ENCODE data around the gene FAM81A. TPM values are rescaled to one million over a fixed set of nuclear protein-coding genes. Genes with fewer than 3 reads are reported as not detected.

The FAM81A gene
- polyA plus RNA-seq, 1 donor (not counting 4 experiments of a cell fraction or from before 2014, with no cell fraction given), result 0.84 TPM

DNA sequence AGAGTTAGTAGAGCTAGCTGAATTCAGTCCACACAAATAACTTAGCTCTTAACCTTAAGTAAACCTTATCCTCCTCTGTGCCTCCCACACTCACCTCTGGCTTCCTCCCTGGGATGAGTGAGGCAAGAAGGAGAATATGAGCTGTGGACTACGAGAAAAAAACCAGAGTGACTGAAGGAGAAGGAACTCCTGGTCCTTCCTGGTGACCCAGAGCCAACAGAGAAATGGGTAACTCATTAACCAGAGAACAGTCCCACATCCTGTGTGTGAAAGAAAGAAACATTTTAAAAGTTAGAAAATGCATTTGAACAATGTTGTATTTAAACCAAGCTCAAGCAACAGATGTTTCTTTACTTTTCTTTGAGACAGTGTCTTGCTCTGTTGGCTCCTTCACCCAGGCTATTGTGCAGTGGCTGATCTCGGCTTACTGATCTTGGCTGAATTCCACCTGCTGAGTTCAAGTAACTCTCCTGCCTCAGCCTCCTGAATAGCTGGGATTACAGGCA is 27.5 kb upstream of the FAM81A start:
- H3K27me3 ChIP-seq (ENCODE audit: control insufficient read depth, extremely low read depth, insufficient read depth, low read length), result no peaks in the 10 kb centered on the region
- H3K27ac ChIP-seq (ENCODE audit: control insufficient read depth, insufficient read depth, low read length), result no peak overlapping the region
- H3K36me3 ChIP-seq (ENCODE audit: control insufficient read depth in 2 of 2, extremely low read depth in 1 of 2, insufficient read depth in 2 of 2, low read length in 2 of 2), result no peaks in the 10 kb centered on the region
- H3K9ac ChIP-seq (ENCODE audit: control insufficient read depth, extremely low read depth, insufficient read depth, low read length), result no peak overlapping the region
- no peaks in the 10 kb centered on the region for H4K20me1 ChIP-seq (ENCODE audit: control insufficient read depth, extremely low read depth, insufficient read depth, low read length)
- H2AFZ ChIP-seq (ENCODE audit: control insufficient read depth, low read length), result no peak overlapping the region
- FAIRE-seq (no peak), DNase-seq (ENCODE audit: low read depth, low spot score) (no peak)
- no peaks in the 10 kb centered on the region for H3K4me1 ChIP-seq (ENCODE audit: control insufficient read depth, extremely low read depth, insufficient read depth, low read length)
- H3K79me2 ChIP-seq (ENCODE audit: control insufficient read depth, insufficient read depth, low read length), result no peaks in the 10 kb centered on the region
- H3K4me2 ChIP-seq (ENCODE audit: control insufficient read depth, extremely low read depth, insufficient read depth, low read depth, low read length), result no peak overlapping the region
- no peak for TF ChIP-seq EZH2 (IDR thresholded peaks at IDR 0.05; ENCODE audit: low read length)
- TF ChIP-seq, protein P1, sequence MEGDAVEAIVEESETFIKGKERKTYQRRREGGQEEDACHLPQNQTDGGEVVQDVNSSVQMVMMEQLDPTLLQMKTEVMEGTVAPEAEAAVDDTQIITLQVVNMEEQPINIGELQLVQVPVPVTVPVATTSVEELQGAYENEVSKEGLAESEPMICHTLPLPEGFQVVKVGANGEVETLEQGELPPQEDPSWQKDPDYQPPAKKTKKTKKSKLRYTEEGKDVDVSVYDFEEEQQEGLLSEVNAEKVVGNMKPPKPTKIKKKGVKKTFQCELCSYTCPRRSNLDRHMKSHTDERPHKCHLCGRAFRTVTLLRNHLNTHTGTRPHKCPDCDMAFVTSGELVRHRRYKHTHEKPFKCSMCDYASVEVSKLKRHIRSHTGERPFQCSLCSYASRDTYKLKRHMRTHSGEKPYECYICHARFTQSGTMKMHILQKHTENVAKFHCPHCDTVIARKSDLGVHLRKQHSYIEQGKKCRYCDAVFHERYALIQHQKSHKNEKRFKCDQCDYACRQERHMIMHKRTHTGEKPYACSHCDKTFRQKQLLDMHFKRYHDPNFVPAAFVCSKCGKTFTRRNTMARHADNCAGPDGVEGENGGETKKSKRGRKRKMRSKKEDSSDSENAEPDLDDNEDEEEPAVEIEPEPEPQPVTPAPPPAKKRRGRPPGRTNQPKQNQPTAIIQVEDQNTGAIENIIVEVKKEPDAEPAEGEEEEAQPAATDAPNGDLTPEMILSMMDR (optimal IDR thresholded peaks at IDR 0.05 in 1 of 3, IDR thresholded peaks at IDR 0.05 in 1 of 3, conservative IDR thresholded peaks at IDR 0.05 in 1 of 3; ENCODE audit: extremely low read depth in 1 of 3, insufficient read depth in 2 of 3, low read length in 3 of 3), result no peak
- H3K9me3 ChIP-seq (ENCODE audit: control insufficient read depth, low read depth, low read length), result no peaks in the 10 kb centered on the region
- no peak overlapping the region for H3K4me3 ChIP-seq (ENCODE audit: control insufficient read depth in 2 of 3, extremely low read depth in 1 of 3, insufficient read depth in 2 of 3, low read depth in 1 of 3, low read length in 3 of 3)
- dilution Hi-C loops (cut with MboI; ENCODE audit: extremely low pct_ligation_motif_present, low sequenced_read_pairs), result no loop called here
- no peaks in the 10 kb centered on the region for H3K9me1 ChIP-seq (ENCODE audit: control insufficient read depth, extremely low read depth, insufficient read depth, low read length)

GRCh38 chr15:59413577-59413976 is 24.4 kb upstream of the FAM81A start:
- dilution Hi-C loops (cut with MboI; ENCODE audit: extremely low pct_ligation_motif_present, low sequenced_read_pairs), result no loop called here
- Histone ChIP-seq H3K9me3 (ENCODE audit: control insufficient read depth, low read depth, low read length) (no peaks in the 10 kb centered on the region), H3K27ac (ENCODE audit: control insufficient read depth, insufficient read depth, low read length) (no peak overlapping the region), H2AFZ (ENCODE audit: control insufficient read depth, low read length) (no peak overlapping the region), H3K4me2 (ENCODE audit: control insufficient read depth, extremely low read depth, insufficient read depth, low read depth, low read length) (no peak overlapping the region), H3K27me3 (ENCODE audit: control insufficient read depth, extremely low read depth, insufficient read depth, low read length) (no peaks in the 10 kb centered on the region), H3K9me1 (ENCODE audit: control insufficient read depth, extremely low read depth, insufficient read depth, low read length) (no peaks in the 10 kb centered on the region), H3K9ac (ENCODE audit: control insufficient read depth, extremely low read depth, insufficient read depth, low read length) (no peak overlapping the region), H3K4me1 (ENCODE audit: control insufficient read depth, extremely low read depth, insufficient read depth, low read length) (no peaks in the 10 kb centered on the region), H3K79me2 (ENCODE audit: control insufficient read depth, insufficient read depth, low read length) (no peaks in the 10 kb centered on the region), H3K36me3 (ENCODE audit: control insufficient read depth in 2 of 2, extremely low read depth in 1 of 2, insufficient read depth in 2 of 2, low read length in 2 of 2) (no peaks in the 10 kb centered on the region), H4K20me1 (ENCODE audit: control insufficient read depth, extremely low read depth, insufficient read depth, low read length) (no peaks in the 10 kb centered on the region), H3K4me3 (ENCODE audit: control insufficient read depth in 2 of 3, extremely low read depth in 1 of 3, insufficient read depth in 2 of 3, low read depth in 1 of 3, low read length in 3 of 3) (no peak overlapping the region)
- FAIRE-seq (no peak), DNase-seq (ENCODE audit: low read depth, low spot score) (no peak)
- TF ChIP-seq, protein P1 (optimal IDR thresholded peaks at IDR 0.05 in 1 of 3, IDR thresholded peaks at IDR 0.05 in 1 of 3, conservative IDR thresholded peaks at IDR 0.05 in 1 of 3; ENCODE audit: extremely low read depth in 1 of 3, insufficient read depth in 2 of 3, low read length in 3 of 3), result no peak
- no peak for TF ChIP-seq EZH2 (IDR thresholded peaks at IDR 0.05; ENCODE audit: low read length)
